Stomach smooth muscle (tissue), 2 donors: ENCODE results near the gene C16orf96.

ENCODE experiments used
- H3K27ac ChIP-seq: one replicate; pipeline ENCODE4 v1.7.0; 2013; ENCODE audit warnings: mild to moderate bottlenecking, low read length, inconsistent platforms
- H3K27me3 ChIP-seq, 2 donors: one replicate each; pipeline ENCODE4 v1.7.0; 2013; ENCODE audit warnings: low read length in 2 of 2; ENCODE audit not compliant: insufficient read depth in 2 of 2, control insufficient read depth in 1 of 2
- H3K36me3 ChIP-seq, 2 donors: one replicate each; pipeline ENCODE4 v1.7.0; 2013; ENCODE audit warnings: low read length in 2 of 2; ENCODE audit not compliant: control insufficient read depth in 2 of 2, insufficient read depth in 2 of 2
- H3K4me1 ChIP-seq: one replicate; pipeline ENCODE4 v1.7.0; 2013; ENCODE audit warnings: low read length; ENCODE audit not compliant: control insufficient read depth, insufficient read depth
- H3K4me3 ChIP-seq, 2 donors: one replicate each; pipeline ENCODE4 v1.7.0; 2013; ENCODE audit warnings: low read length in 2 of 2
- H3K9ac ChIP-seq, 2 donors: one replicate each; pipeline ENCODE4 v1.7.0; 2013; ENCODE audit warnings: low read length in 2 of 2, mild to moderate bottlenecking in 1 of 2
- H3K9me3 ChIP-seq, 2 donors: one replicate each; pipeline ENCODE4 v1.7.0; 2013; ENCODE audit warnings: low read length in 2 of 2; ENCODE audit not compliant: control insufficient read depth in 2 of 2
- donor health status: healthy.
- donor health status: Pancreatic carcinoma.

C16orf96 gene

GRCh38 chr16:4649744-4650442 is 93.8 kb downstream of the C16orf96 start:
- H3K36me3 ChIP-seq = peaks cover 22 to 27% of the 10 kb centered on the region in 2 donors
- no peak overlapping the region for H3K4me3 ChIP-seq
- no peak overlapping the region for H3K9ac ChIP-seq
- H3K27ac ChIP-seq = no peak overlapping the region
- H3K27me3 ChIP-seq = no peaks in the 10 kb centered on the region
- H3K9me3 ChIP-seq = no peaks in the 10 kb centered on the region
- no peaks in the 10 kb centered on the region for H3K4me1 ChIP-seq
